GM12875 (cell line): ENCODE measurements around the gene HERC2.
"Not testable (repeated sequence)": the region's sequence is repeated elsewhere in the genome, so short reads cannot be mapped to it uniquely, and the experiment has no call there.

Experiments
- H3K4me3 ChIP-seq: one replicate; pipeline ENCODE4 v1.5.1; 2011; ENCODE audit warnings: low read depth, low read length, control low read depth
- TF ChIP-seq, protein P1 (sequence below): IDR thresholded peaks from 2 replicates; pipeline ENCODE4 v1.5.1; 2011; ENCODE audit warnings: low read depth, mild to moderate bottlenecking, control low read depth, inconsistent platforms, low read length, moderate library complexity, borderline replicate concordance; ENCODE audit not compliant: insufficient read depth

The HERC2 gene

GRCh38 chr15:28208583-28208982, 113.4 kb downstream of the HERC2 start:
- no peak overlapping the region for H3K4me3 ChIP-seq
- TF ChIP-seq, protein P1, sequence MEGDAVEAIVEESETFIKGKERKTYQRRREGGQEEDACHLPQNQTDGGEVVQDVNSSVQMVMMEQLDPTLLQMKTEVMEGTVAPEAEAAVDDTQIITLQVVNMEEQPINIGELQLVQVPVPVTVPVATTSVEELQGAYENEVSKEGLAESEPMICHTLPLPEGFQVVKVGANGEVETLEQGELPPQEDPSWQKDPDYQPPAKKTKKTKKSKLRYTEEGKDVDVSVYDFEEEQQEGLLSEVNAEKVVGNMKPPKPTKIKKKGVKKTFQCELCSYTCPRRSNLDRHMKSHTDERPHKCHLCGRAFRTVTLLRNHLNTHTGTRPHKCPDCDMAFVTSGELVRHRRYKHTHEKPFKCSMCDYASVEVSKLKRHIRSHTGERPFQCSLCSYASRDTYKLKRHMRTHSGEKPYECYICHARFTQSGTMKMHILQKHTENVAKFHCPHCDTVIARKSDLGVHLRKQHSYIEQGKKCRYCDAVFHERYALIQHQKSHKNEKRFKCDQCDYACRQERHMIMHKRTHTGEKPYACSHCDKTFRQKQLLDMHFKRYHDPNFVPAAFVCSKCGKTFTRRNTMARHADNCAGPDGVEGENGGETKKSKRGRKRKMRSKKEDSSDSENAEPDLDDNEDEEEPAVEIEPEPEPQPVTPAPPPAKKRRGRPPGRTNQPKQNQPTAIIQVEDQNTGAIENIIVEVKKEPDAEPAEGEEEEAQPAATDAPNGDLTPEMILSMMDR = no peak

GRCh38 chr15:28205640-28206039, 116.3 kb downstream of the HERC2 start:
- not testable (repeated sequence) for H3K4me3 ChIP-seq

DNA sequence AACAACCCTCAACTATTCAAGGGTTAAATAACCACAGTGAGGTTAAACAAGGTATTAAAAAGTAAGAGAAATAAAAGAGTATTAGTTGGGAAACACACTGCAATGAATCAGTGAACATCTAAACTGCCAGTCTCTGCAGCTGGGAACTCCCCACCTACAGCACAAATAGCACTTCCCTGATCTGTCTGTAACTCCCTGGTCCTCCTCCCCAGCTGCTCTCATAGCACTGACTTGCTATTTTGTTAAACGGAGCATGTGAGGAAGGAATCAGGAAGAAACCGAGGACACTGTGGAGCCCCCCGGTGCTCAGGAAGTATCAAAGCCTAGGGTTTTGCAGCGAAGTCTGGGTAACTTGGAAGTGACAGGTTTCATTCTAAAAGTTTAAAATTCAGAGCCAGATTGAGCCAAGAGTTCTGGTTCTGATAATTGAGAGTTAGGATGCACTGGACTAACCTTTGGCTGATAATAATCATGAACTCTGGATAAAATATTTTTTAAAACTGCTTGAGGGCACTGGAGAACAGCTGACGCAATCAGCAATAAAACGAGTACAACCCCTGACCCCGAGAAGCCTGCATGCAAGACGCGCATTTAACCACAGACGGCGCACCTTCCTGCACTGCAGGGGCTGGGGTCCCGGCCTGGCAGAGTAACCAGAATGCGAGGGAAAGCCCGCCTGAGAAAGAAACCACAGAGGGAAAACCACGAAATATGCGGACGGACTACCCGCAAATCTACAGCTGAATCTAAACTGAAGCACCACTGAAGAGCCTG, 118.7 kb downstream of the HERC2 start:
- H3K4me3 ChIP-seq = not testable (repeated sequence)

GRCh38 chr15:28202124-28202523, 119.9 kb downstream of the HERC2 start:
- H3K4me3 ChIP-seq = not testable (repeated sequence)

- H3K4me3 ChIP-seq = not testable (repeated sequence)
These were observed 123.8 kb downstream of the HERC2 start for GRCh38 chr15:28198215-28198614.

DNA sequence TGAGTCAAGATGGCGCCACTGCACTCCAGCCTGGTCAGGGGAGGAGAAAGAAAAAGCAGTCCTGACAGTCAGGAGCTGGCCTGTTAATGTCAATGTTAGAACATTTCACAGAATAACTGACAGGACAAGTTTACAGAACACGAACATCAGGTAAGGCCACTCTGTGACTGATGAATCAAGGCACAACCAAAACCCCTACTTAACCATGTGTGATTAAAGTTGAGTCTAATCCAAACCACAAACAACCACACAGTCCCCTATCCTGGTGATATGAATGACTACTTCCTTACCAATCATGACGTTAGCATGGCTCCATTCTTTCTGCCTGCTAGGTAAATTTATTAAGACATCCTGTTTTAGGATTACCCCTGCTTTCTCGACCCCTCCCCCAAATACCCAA, 124.3 kb downstream of the HERC2 start:
- H3K4me3 ChIP-seq = not testable (repeated sequence)

- not testable (repeated sequence) for H3K4me3 ChIP-seq
These were observed 125.4 kb downstream of the HERC2 start for GRCh38 chr15:28196581-28196980.

DNA sequence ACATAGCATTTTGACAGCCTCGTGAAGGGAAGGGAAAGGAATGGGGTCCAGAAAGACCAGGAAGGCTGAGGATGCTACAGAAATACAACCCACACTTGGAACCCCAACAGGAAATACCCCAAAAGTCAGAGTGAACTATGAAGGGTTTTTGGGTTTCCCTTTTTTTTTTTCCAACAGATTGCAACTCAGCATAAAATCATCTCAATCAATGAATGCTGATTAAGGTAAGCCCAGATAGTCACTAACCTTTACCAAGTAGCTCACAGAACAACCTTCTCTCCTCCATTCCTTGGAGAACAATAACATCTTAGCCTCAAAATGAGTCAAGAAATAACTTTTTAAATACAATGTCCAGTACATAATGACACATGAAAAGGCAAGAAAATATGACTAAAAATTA, 129.2 kb downstream of the HERC2 start:
- H3K4me3 ChIP-seq = no peak overlapping the region
- TF ChIP-seq, protein P1 = no peak

- TF ChIP-seq, protein P1 = no peak
- no peak overlapping the region for H3K4me3 ChIP-seq
These were observed 130.1 kb downstream of the HERC2 start for GRCh38 chr15:28191832-28192231.

- TF ChIP-seq, protein P1 = no peak
- no peak overlapping the region for H3K4me3 ChIP-seq
These were observed 131.4 kb downstream of the HERC2 start for GRCh38 chr15:28190391-28191174.
